Neural crest cell (in vitro differentiated cells): ENCODE measurements around the gene COLGALT1. TPM values are rescaled to one million over a fixed set of nuclear protein-coding genes. Genes with fewer than 3 reads are reported as not detected.

Experiments
- DNase-seq: peaks from one replicate; pipeline ENCODE4 v3.0.0; 2021; ENCODE audit warnings: low read depth, mixed read lengths, low spot score
- H3K27ac Mint-ChIP-seq: one replicate; pipeline ENCODE4 v1.8.0; 2021; ENCODE audit warnings: mild to moderate bottlenecking, mixed read lengths; ENCODE audit not compliant: unreplicated experiment
- H3K27me3 Mint-ChIP-seq: 2 replicates; pipeline ENCODE4 v1.8.0; 2021; ENCODE audit warnings: low read depth, mild to moderate bottlenecking, mixed read lengths
- H3K36me3 Mint-ChIP-seq: 2 replicates; pipeline ENCODE4 v1.8.0; 2021; ENCODE audit warnings: low read depth, mild to moderate bottlenecking, mixed read lengths
- H3K4me1 Mint-ChIP-seq: 2 replicates; pipeline ENCODE4 v1.8.0; 2021; ENCODE audit warnings: mixed read lengths
- H3K4me3 Mint-ChIP-seq: one replicate; pipeline ENCODE4 v1.8.0; 2021; ENCODE audit warnings: mild to moderate bottlenecking, mixed read lengths
- H3K9me3 Mint-ChIP-seq: 2 replicates; pipeline ENCODE4 v1.8.0; 2021; ENCODE audit warnings: mixed read lengths
- CTCF ChIP-seq: fragments of 200-600 bp; sonication (generic); conservative IDR thresholded peaks from 2 replicates; pipeline ENCODE4 v1.5.0; 2021; ENCODE audit warnings: antibody characterized with exemption, mild to moderate bottlenecking
- total RNA-seq: library from RNA; stranded (reverse); gene quantifications from 2 replicates; pipeline ENCODE4 v1.2.1, GENCODE V29; 2021

Gene COLGALT1
- total RNA-seq, 1 donor from 2014 or later = 81.7 TPM

GRCh38 chr19:17528610-17529009, 26.8 kb upstream of the COLGALT1 start:
- no peaks in the 10 kb centered on the region for H3K36me3 Mint-ChIP-seq
- H3K27ac Mint-ChIP-seq = no peak overlapping the region
- no peaks in the 10 kb centered on the region for H3K4me1 Mint-ChIP-seq
- peaks cover 3% of the 10 kb centered on the region for H3K9me3 Mint-ChIP-seq
- no peaks in the 10 kb centered on the region for H3K27me3 Mint-ChIP-seq
- no peak overlapping the region for H3K4me3 Mint-ChIP-seq
- no peak for TF ChIP-seq CTCF
- DNase-seq = no peak

- H3K27ac Mint-ChIP-seq = no peak overlapping the region
- H3K27me3 Mint-ChIP-seq = no peaks in the 10 kb centered on the region
- H3K4me3 Mint-ChIP-seq = no peak overlapping the region
- TF ChIP-seq CTCF = no peak
- H3K4me1 Mint-ChIP-seq = no peaks in the 10 kb centered on the region
- H3K36me3 Mint-ChIP-seq = no peaks in the 10 kb centered on the region
- peaks cover 3% of the 10 kb centered on the region for H3K9me3 Mint-ChIP-seq
- no peak for DNase-seq
These were observed 25.9 kb upstream of the COLGALT1 start for GRCh38 chr19:17529239-17530158.

- no peak for TF ChIP-seq CTCF
- no peaks in the 10 kb centered on the region for H3K4me1 Mint-ChIP-seq
- H3K27me3 Mint-ChIP-seq = no peaks in the 10 kb centered on the region
- H3K9me3 Mint-ChIP-seq = peaks cover 3% of the 10 kb centered on the region
- no peak for DNase-seq
- no peak overlapping the region for H3K27ac Mint-ChIP-seq
- no peak overlapping the region for H3K4me3 Mint-ChIP-seq
- H3K36me3 Mint-ChIP-seq = no peaks in the 10 kb centered on the region
These were observed 24.9 kb upstream of the COLGALT1 start for GRCh38 chr19:17530586-17530985.

- no peak overlapping the region for H3K27ac Mint-ChIP-seq
- no peaks in the 10 kb centered on the region for H3K36me3 Mint-ChIP-seq
- H3K9me3 Mint-ChIP-seq = peaks cover 3% of the 10 kb centered on the region
- no peaks in the 10 kb centered on the region for H3K4me1 Mint-ChIP-seq
- H3K4me3 Mint-ChIP-seq = no peak overlapping the region
- peaks cover 2% of the 10 kb centered on the region for H3K27me3 Mint-ChIP-seq
- TF ChIP-seq CTCF = no peak
- no peak for DNase-seq
These were observed 23.3 kb upstream of the COLGALT1 start for GRCh38 chr19:17532116-17532515.

GRCh38 chr19:17532557-17532956, 22.9 kb upstream of the COLGALT1 start:
- H3K4me3 Mint-ChIP-seq = no peak overlapping the region
- H3K9me3 Mint-ChIP-seq = peaks cover 3% of the 10 kb centered on the region
- TF ChIP-seq CTCF = no peak
- no peak for DNase-seq
- no peak overlapping the region for H3K27ac Mint-ChIP-seq
- peaks cover 4% of the 10 kb centered on the region for H3K27me3 Mint-ChIP-seq
- H3K4me1 Mint-ChIP-seq = no peaks in the 10 kb centered on the region
- no peaks in the 10 kb centered on the region for H3K36me3 Mint-ChIP-seq
